Lower leg skin (tissue), 3 donors: ENCODE data around the gene ELAPOR2.

Experiments
- CTCF ChIP-seq, 3 donors: fragments of 450-650 bp; IDR thresholded peaks; one replicate each; pipeline ENCODE4 v1.5.1; 2016; ENCODE audit warnings: antibody characterized with exemption in 3 of 3, mild to moderate bottlenecking in 3 of 3, moderate library complexity in 2 of 3
- POLR2A ChIP-seq, 2 donors: fragments of 450-650 bp; IDR thresholded peaks; one replicate each; pipeline ENCODE4 v1.6.1; 2016 to 2017; ENCODE audit warnings: antibody characterized with exemption in 2 of 2, mild to moderate bottlenecking in 1 of 2, moderate library complexity in 1 of 2

DNA sequence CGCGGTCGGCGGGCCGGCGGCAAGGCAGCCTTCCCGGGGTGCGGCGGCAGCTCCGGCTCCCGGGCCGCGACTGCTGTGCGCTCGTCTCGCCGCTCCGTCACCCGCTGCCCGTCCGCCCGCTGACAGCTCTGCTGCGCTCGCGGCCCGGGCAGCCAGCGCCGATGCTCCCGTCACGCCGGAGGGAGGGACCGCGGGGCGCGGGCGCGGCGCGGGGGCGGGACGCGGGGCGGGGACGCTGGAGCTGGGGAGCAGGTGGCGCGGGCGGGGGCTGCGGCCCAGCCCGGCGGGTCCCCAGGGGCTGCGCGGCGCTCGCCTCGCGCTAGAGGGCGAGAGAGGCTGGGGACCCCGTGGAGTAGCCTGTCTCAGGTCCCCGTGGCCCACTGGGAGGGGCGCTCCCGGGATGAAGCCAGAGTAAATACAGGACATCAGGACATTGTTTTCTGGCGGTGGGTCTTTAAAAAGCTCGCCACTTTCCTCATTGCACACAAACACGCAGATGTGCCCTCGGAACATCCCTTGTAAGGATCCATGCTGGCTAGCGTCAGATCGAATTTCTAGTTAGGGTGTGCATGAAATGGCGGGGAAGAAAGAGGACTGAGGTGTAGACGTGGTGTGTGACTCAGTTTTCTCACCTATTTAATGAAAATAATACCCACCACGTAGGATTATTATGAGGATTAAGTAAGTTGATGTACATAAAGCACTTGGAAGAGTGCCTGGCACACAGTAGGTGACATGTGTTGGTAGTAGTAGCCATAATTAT, at the start of gene ELAPOR2:
- TF ChIP-seq CTCF (IDR thresholded peaks at IDR 0.05) (no peak), POLR2A (IDR thresholded peaks at IDR 0.05) (no peak)
